NCI-H524 (cell line): ENCODE results near the gene SEBOX.

Source experiments
- DNase-seq, 2 experiments: peaks; one replicate each; lab custom pipeline; 2025; lab: John Stamatoyannopoulos, UW

The SEBOX gene

GRCh38 chr17:28368915-28369683 lies 4.1 kb upstream of the SEBOX start:
- no peak for DNase-seq

GRCh38 chr17:28368306-28368831 lies 3.4 kb upstream of the SEBOX start:
- no peak for DNase-seq

GRCh38 chr17:28367641-28368305 lies 2.8 kb upstream of the SEBOX start:
- DNase-seq: no peak

- no peak for DNase-seq
These were observed 1.6 kb upstream of the SEBOX start for GRCh38 chr17:28366605-28367004.

- DNase-seq: peak; percentile 64 to 90
These were observed 488 bp upstream of the SEBOX start for GRCh38 chr17:28365487-28365886.

- DNase-seq: no peak
These were observed 986 bp downstream of the SEBOX start for GRCh38 chr17:28363776-28364650.

- no peak for DNase-seq
These were observed 1.8 kb downstream of the SEBOX start for GRCh38 chr17:28363186-28363585.

GRCh38 chr17:28357901-28358197 lies 7.2 kb downstream of the SEBOX start:
- peak in 1 of 2 experiments; percentile 56 for DNase-seq

GRCh38 chr17:28357061-28357900 lies 7.7 kb downstream of the SEBOX start, which contains the start of gene POLDIP2:
Gene POLDIP2, minus strand, starts transcription at chr17:28357527. Its CDS starts 79 bp downstream, at chr17:28357448.
- DNase-seq: peak; percentile 92 to 98

- no peak for DNase-seq
These were observed 14.7 kb downstream of the SEBOX start for GRCh38 chr17:28350271-28350670.

- no peak for DNase-seq
These were observed 16.0 kb downstream of the SEBOX start for GRCh38 chr17:28348979-28349378.

GRCh38 chr17:28347261-28347891 lies 17.6 kb downstream of the SEBOX start:
- no peak for DNase-seq

- DNase-seq: peak in 1 of 2 experiments; percentile 28
These were observed 18.2 kb downstream of the SEBOX start for GRCh38 chr17:28346746-28347246.

GRCh38 chr17:28346199-28346580 lies 18.8 kb downstream of the SEBOX start:
- no peak for DNase-seq

GRCh38 chr17:28345419-28346198 lies 19.4 kb downstream of the SEBOX start:
- peak; percentile 35 to 57 for DNase-seq

- DNase-seq: no peak
These were observed 20.5 kb downstream of the SEBOX start for GRCh38 chr17:28344435-28344901.

- DNase-seq: no peak
These were observed 21.0 kb downstream of the SEBOX start for GRCh38 chr17:28344011-28344410.

GRCh38 chr17:28343491-28343932 lies 21.5 kb downstream of the SEBOX start:
- DNase-seq: no peak

- no peak for DNase-seq
These were observed 22.7 kb downstream of the SEBOX start for GRCh38 chr17:28342313-28342712.

- no peak for DNase-seq
These were observed 23.5 kb downstream of the SEBOX start for GRCh38 chr17:28341516-28341915.
